HepG2 (cell line): ENCODE measurements around the gene VWCE. TPM values are rescaled to one million over a fixed set of nuclear protein-coding genes. Genes with fewer than 3 reads are reported as not detected.

Experiments
- CEBPB ChIP-seq: IDR thresholded peaks from 2 replicates; pipeline ENCODE4 v1.6.1; 2011; ENCODE audit warnings: low read depth, low read length, improper control_type of control experiment, borderline replicate concordance
- CEBPZ ChIP-seq: IDR thresholded peaks from 2 replicates; pipeline ENCODE4 v1.6.1; 2012; ENCODE audit warnings: low read length, improper control_type of control experiment
- ETV6 ChIP-seq: sonication (generic); formaldehyde crosslinking; conservative IDR thresholded peaks from 2 replicates; pipeline ENCODE4 v1.4.0; 2020; ENCODE audit warnings: missing genetic modification reagents
- FOXO1 ChIP-seq: sonication (generic); formaldehyde crosslinking; IDR thresholded peaks from 2 replicates; pipeline ENCODE4 v1.4.0; 2020; ENCODE audit warnings: missing genetic modification reagents
- HINFP ChIP-seq: sonication (generic); formaldehyde crosslinking; IDR thresholded peaks from 2 replicates; pipeline ENCODE4 v1.4.0; 2020; ENCODE audit warnings: low read depth, mild to moderate bottlenecking, missing genetic modification reagents
- KAT7 ChIP-seq: IDR thresholded peaks from 2 replicates; pipeline ENCODE4 v1.6.1; 2018; ENCODE audit warnings: borderline replicate concordance, missing compliant biosample characterization
- KMT2B ChIP-seq: IDR thresholded peaks from 2 replicates; pipeline ENCODE4 v1.6.1; 2016; ENCODE audit warnings: missing genetic modification reagents, missing compliant biosample characterization
- MED13 ChIP-seq: sonication (generic); formaldehyde crosslinking; IDR thresholded peaks from 2 replicates; pipeline ENCODE4 v1.5.0; 2020; ENCODE audit warnings: missing genetic modification reagents
- NAIF1 ChIP-seq: sonication (generic); formaldehyde crosslinking; IDR thresholded peaks from 2 replicates; pipeline ENCODE4 v1.5.0; 2020; ENCODE audit warnings: mild to moderate bottlenecking, missing genetic modification reagents, borderline replicate concordance
- SNAI1 ChIP-seq: sonication (generic); formaldehyde crosslinking; IDR thresholded peaks from 2 replicates; pipeline ENCODE4 v1.5.0; 2020; ENCODE audit warnings: mild to moderate bottlenecking, missing genetic modification reagents, borderline replicate concordance
- SNAPC5 ChIP-seq: sonication (generic); formaldehyde crosslinking; IDR thresholded peaks from 2 replicates; pipeline ENCODE4 v1.8.1; 2023; ENCODE audit warnings: mild to moderate bottlenecking, missing genetic modification reagents, borderline replicate concordance
- ZFP36L1 ChIP-seq: sonication (generic); formaldehyde crosslinking; IDR thresholded peaks from 2 replicates; pipeline ENCODE4 v1.8.0; 2022; ENCODE audit warnings: mild to moderate bottlenecking, missing genetic modification reagents, moderate library complexity
- ZGPAT ChIP-seq: IDR thresholded peaks from 2 replicates; pipeline ENCODE4 v1.6.1; 2016; ENCODE audit warnings: mild to moderate bottlenecking
- ZHX1 ChIP-seq: sonication (generic); formaldehyde crosslinking; IDR thresholded peaks from 2 replicates; pipeline ENCODE4 v1.8.1; 2022; ENCODE audit warnings: low read depth, mild to moderate bottlenecking, missing genetic modification reagents
- ZMAT5 ChIP-seq: sonication (generic); formaldehyde crosslinking; IDR thresholded peaks from 2 replicates; pipeline ENCODE4 v1.5.0; 2020; ENCODE audit warnings: mild to moderate bottlenecking, low read depth, missing genetic modification reagents, borderline replicate concordance
- ZNF235 ChIP-seq: sonication (generic); formaldehyde crosslinking; IDR thresholded peaks from 2 replicates; pipeline ENCODE4 v1.8.1; 2023; ENCODE audit warnings: mild to moderate bottlenecking, missing genetic modification reagents, borderline replicate concordance
- ZNF501 ChIP-seq: sonication (generic); formaldehyde crosslinking; IDR thresholded peaks from 2 replicates; pipeline ENCODE4 v1.5.1; 2020; ENCODE audit warnings: mild to moderate bottlenecking, moderate library complexity, missing genetic modification reagents
- ZNF576 ChIP-seq: sonication (generic); formaldehyde crosslinking; IDR thresholded peaks from 2 replicates; pipeline ENCODE4 v1.4.0; 2020; ENCODE audit warnings: mild to moderate bottlenecking, missing genetic modification reagents
- ZNF629 ChIP-seq: sonication (generic); formaldehyde crosslinking; conservative IDR thresholded peaks from 2 replicates; pipeline ENCODE4 v1.5.0; 2020; ENCODE audit warnings: missing genetic modification reagents
- ZNF660 ChIP-seq: sonication (generic); formaldehyde crosslinking; IDR thresholded peaks from 2 replicates; pipeline ENCODE4 v1.5.1; 2020; ENCODE audit warnings: mild to moderate bottlenecking, low read depth, missing genetic modification reagents, borderline replicate concordance
- polyA plus RNA-seq, 8 experiments: library from polyadenylated mRNA; depleted of rRNA in 3 of 8; stranded (reverse) in 7 of 8; unstranded in 1 of 8; fragments of >200 nt; fragmentation: Illumina TruSeq in 4 of 8; extraction: Trizol in 4 of 8; gene quantifications; 2 replicates each; pipeline versions ENCODE4 v1.2.1 to v1.2.3, GENCODE V29; 2011 to 2016; ENCODE audit warnings: low read depth in 4 of 8, missing spikeins in 1 of 8, mixed read lengths in 1 of 8; ENCODE audit not compliant: insufficient read depth in 1 of 8
- total RNA-seq, 5 experiments: library from RNA; depleted of rRNA; stranded (reverse); fragments of >200 nt; fragmentation: Illumina TruSeq; extraction: Trizol; gene quantifications; 2 replicates each; pipeline ENCODE4 v1.2.3, GENCODE V29; 2016; ENCODE audit warnings: low read depth in 1 of 5

The VWCE gene
- total and polyA plus RNA-seq, 2 of the 13 experiments (the other 11 are each of a cell fraction or from before 2014, with no cell fraction given), result 27.6 to 58.3 TPM

GRCh38 chr11:61298663-61299244 is 3.6 kb upstream of the VWCE start (continued):
- TF ChIP-seq HINFP, result no peak
- TF ChIP-seq KMT2B, result no peak
- no peak for TF ChIP-seq ZFP36L1 (CRISPR knock-in tag)
- no peak for TF ChIP-seq ZNF660 (CRISPR knock-in tag)
- no peak for TF ChIP-seq ZMAT5 (CRISPR knock-in tag)
- no peak for TF ChIP-seq ZHX1 (CRISPR knock-in tag)
- no peak for TF ChIP-seq ZNF501 (CRISPR knock-in tag)
- no peak for TF ChIP-seq SNAPC5 (CRISPR knock-in tag)
- 0 out of 2 replicates have a peak, but pooled peaks have one; percentile 44 for TF ChIP-seq ZNF629 (CRISPR knock-in tag)
- TF ChIP-seq FOXO1 (CRISPR knock-in tag), result peak; percentile 74; the same call in 1 of the 2 replicates
- TF ChIP-seq CEBPB, result peak; percentile 81
- no peak for TF ChIP-seq ZNF576
- no peak for TF ChIP-seq MED13
- TF ChIP-seq SNAI1 (CRISPR knock-in tag), result no peak
- TF ChIP-seq ETV6 (CRISPR knock-in tag), result no peak
- peak; percentile 77 for TF ChIP-seq ZGPAT (CRISPR knock-in tag)
- peak; percentile 90; the same call in 1 of the 2 replicates for TF ChIP-seq NAIF1 (CRISPR knock-in tag)
- TF ChIP-seq ZNF235 (CRISPR knock-in tag), result no peak
- TF ChIP-seq KAT7, result no peak
- TF ChIP-seq CEBPZ, result no peak
